Mucosa of rectum (tissue), 2 donors: ENCODE data around the gene IMPA2.
A peak's percentile ranks its signal among the peaks of the same experiment; 100 is the strongest.
"Not testable (repeated sequence)": the region's sequence is repeated elsewhere in the genome, so short reads cannot be mapped to it uniquely, and the experiment has no call there.

Experiments
- H3K27ac ChIP-seq, 2 donors: one replicate each; pipeline ENCODE4 v1.7.0; 2013; ENCODE audit warnings: inconsistent platforms in 2 of 2, low read depth in 2 of 2, low read length in 2 of 2
- H3K27me3 ChIP-seq, 2 donors: one replicate each; pipeline ENCODE4 v1.7.0; 2013; ENCODE audit warnings: low read length in 2 of 2; ENCODE audit not compliant: control insufficient read depth in 2 of 2, insufficient read depth in 2 of 2
- H3K36me3 ChIP-seq, 2 donors: one replicate each; pipeline ENCODE4 v1.7.0; 2013; ENCODE audit warnings: low read length in 2 of 2; ENCODE audit not compliant: control insufficient read depth in 2 of 2, insufficient read depth in 2 of 2
- H3K4me1 ChIP-seq, 2 donors: one replicate each; pipeline ENCODE4 v1.7.0; 2013; ENCODE audit warnings: low read length in 2 of 2, mild to moderate bottlenecking in 1 of 2; ENCODE audit not compliant: control insufficient read depth in 2 of 2, insufficient read depth in 2 of 2
- H3K4me3 ChIP-seq, 2 donors: one replicate each; pipeline ENCODE4 v1.7.0; 2013; ENCODE audit warnings: low read length in 2 of 2
- H3K9ac ChIP-seq, 2 donors: one replicate each; pipeline ENCODE4 v1.7.0; 2013; ENCODE audit warnings: low read length in 2 of 2, low read depth in 1 of 2, mild to moderate bottlenecking in 1 of 2
- H3K9me3 ChIP-seq, 2 donors: one replicate each; pipeline ENCODE4 v1.7.0; 2013; ENCODE audit warnings: low read length in 2 of 2; ENCODE audit not compliant: control insufficient read depth in 2 of 2
- donor health status: healthy.
- donor health status: Normal muscosa, but diverticular disease.

The IMPA2 gene

GRCh38 chr18:12031846-12032245, 50.5 kb downstream of the IMPA2 start:
- Histone ChIP-seq H3K27me3 (no peaks in the 10 kb centered on the region), H3K36me3 (peaks cover 28 to 33% of the 10 kb centered on the region in 2 donors), H3K4me3 (no peak overlapping the region), H3K4me1 (peaks cover 0 to 4% of the 10 kb centered on the region in 2 donors), H3K9me3 (no peaks in the 10 kb centered on the region), H3K27ac (no peak overlapping the region), H3K9ac (no peak overlapping the region)

GRCh38 chr18:12032786-12033642, 51.7 kb downstream of the IMPA2 start:
- H3K4me3 ChIP-seq = no peak overlapping the region
- no peak overlapping the region for H3K27ac ChIP-seq
- peaks cover 27 to 31% of the 10 kb centered on the region in 2 donors for H3K36me3 ChIP-seq
- no peak overlapping the region for H3K9ac ChIP-seq
- H3K9me3 ChIP-seq = no peaks in the 10 kb centered on the region
- H3K4me1 ChIP-seq = peaks cover 0 to under 1% of the 10 kb centered on the region in 2 donors
- H3K27me3 ChIP-seq = no peaks in the 10 kb centered on the region

- Histone ChIP-seq H3K27ac (no peak overlapping the region), H3K36me3 (peaks cover 21 to 25% of the 10 kb centered on the region in 2 donors), H3K27me3 (no peaks in the 10 kb centered on the region), H3K4me3 (no peak overlapping the region), H3K4me1 (peaks cover 6 to 7% of the 10 kb centered on the region in 2 donors), H3K9me3 (no peaks in the 10 kb centered on the region), H3K9ac (no peak overlapping the region)
These were observed 52.3 kb downstream of the IMPA2 start for GRCh38 chr18:12033643-12034025.

- Histone ChIP-seq H3K9ac (no peak overlapping the region), H3K27me3 (no peaks in the 10 kb centered on the region), H3K4me1 (peaks cover 7 to 9% of the 10 kb centered on the region in 2 donors), H3K9me3 (no peaks in the 10 kb centered on the region), H3K36me3 (peaks cover 18 to 21% of the 10 kb centered on the region in 2 donors), H3K4me3 (no peak overlapping the region), H3K27ac (no peak overlapping the region)
These were observed 53.2 kb downstream of the IMPA2 start for GRCh38 chr18:12034241-12035100.

GRCh38 chr18:12035481-12035880, 54.2 kb downstream of the IMPA2 start:
- H3K9me3 ChIP-seq = no peaks in the 10 kb centered on the region
- H3K4me3 ChIP-seq = no peak overlapping the region
- H3K4me1 ChIP-seq = peaks cover 7 to 9% of the 10 kb centered on the region in 2 donors
- H3K36me3 ChIP-seq = peaks cover 10 to 14% of the 10 kb centered on the region in 2 donors
- H3K9ac ChIP-seq = no peak overlapping the region
- no peak overlapping the region for H3K27ac ChIP-seq
- no peaks in the 10 kb centered on the region for H3K27me3 ChIP-seq

GRCh38 chr18:12036201-12036751, 55.0 kb downstream of the IMPA2 start:
- no peak overlapping the region for H3K27ac ChIP-seq
- H3K4me3 ChIP-seq = no peak overlapping the region
- no peak overlapping the region for H3K9ac ChIP-seq
- H3K4me1 ChIP-seq = peaks cover 7 to 9% of the 10 kb centered on the region in 2 donors
- no peaks in the 10 kb centered on the region for H3K9me3 ChIP-seq
- H3K36me3 ChIP-seq = peaks cover 3 to 7% of the 10 kb centered on the region in 2 donors
- H3K27me3 ChIP-seq = no peaks in the 10 kb centered on the region

- H3K27ac ChIP-seq = no peak overlapping the region
- H3K27me3 ChIP-seq = no peaks in the 10 kb centered on the region
- H3K36me3 ChIP-seq = peaks cover 0 to 1% of the 10 kb centered on the region in 2 donors
- peak overlapping the region; percentile 62 to 70 for H3K4me3 ChIP-seq
- H3K4me1 ChIP-seq = peaks cover 7 to 9% of the 10 kb centered on the region in 2 donors
- no peaks in the 10 kb centered on the region for H3K9me3 ChIP-seq
- peak overlapping the region in 1 of 2 donors; percentile 72 for H3K9ac ChIP-seq
These were observed 56.9 kb downstream of the IMPA2 start for GRCh38 chr18:12038082-12038638.

GRCh38 chr18:12038639-12039539, 57.6 kb downstream of the IMPA2 start:
- no peaks in the 10 kb centered on the region for H3K27me3 ChIP-seq
- no peaks in the 10 kb centered on the region for H3K9me3 ChIP-seq
- H3K4me1 ChIP-seq = peaks cover 7 to 9% of the 10 kb centered on the region in 2 donors
- no peak overlapping the region for H3K27ac ChIP-seq
- H3K9ac ChIP-seq = peak overlapping the region; percentile 44 to 72
- no peaks in the 10 kb centered on the region for H3K36me3 ChIP-seq
- peak overlapping the region; percentile 62 to 70 for H3K4me3 ChIP-seq

- not testable (repeated sequence) for H3K27me3 ChIP-seq, H3K9me3 ChIP-seq, H3K9ac ChIP-seq, H3K4me1 ChIP-seq, H3K27ac ChIP-seq, H3K36me3 ChIP-seq, H3K4me3 ChIP-seq
These were observed 58.2 kb downstream of the IMPA2 start for GRCh38 chr18:12039540-12039930.
